DOHH2 (cell line): ENCODE measurements around the gene SSNA1.

ENCODE experiments used
- CTCF ChIP-seq: fragments of 200-600 bp; sonication (generic); IDR thresholded peaks from one replicate; pipeline ENCODE4 v1.5.1; 2014; ENCODE audit warnings: antibody characterized with exemption, mild to moderate bottlenecking, low read depth, low read length; ENCODE audit not compliant: poor library complexity, severe bottlenecking
- EZH2phosphoT487 ChIP-seq: fragments of 200-600 bp; sonication (generic); IDR thresholded peaks from 2 replicates; pipeline ENCODE4 v1.6.1; 2017; ENCODE audit warnings: borderline replicate concordance, mild to moderate bottlenecking, antibody characterized with exemption, low read length, moderate library complexity, mixed read lengths

- TF ChIP-seq CTCF (no peak), EZH2phosphoT487 (no peak)
These were observed 9.4 kb upstream of the SSNA1 start for GRCh38 chr9:137178939-137179630.
